PC-3 (cell line): Measurements from ENCODE around the gene ACVR2A.

Experiments used
- CTCF ChIP-seq: fragments of 300-600 bp; sonication (generic); conservative IDR thresholded peaks from 2 replicates; pipeline ENCODE4 v1.5.1; 2017; ENCODE audit warnings: antibody characterized with exemption, low read depth, mild to moderate bottlenecking, low read length
- EZH2phosphoT487 ChIP-seq: fragments of 300-600 bp; sonication (generic); IDR thresholded peaks from 2 replicates; pipeline ENCODE4 v1.6.1; 2018; ENCODE audit warnings: mild to moderate bottlenecking, antibody characterized with exemption, low read length, borderline replicate concordance

- TF ChIP-seq CTCF (no peak), EZH2phosphoT487 (no peak)
These were observed 72.3 kb downstream of the ACVR2A start for GRCh38 chr2:147917161-147917560.
